ENCODE results near the gene RAF1. TPM values are rescaled to one million over a fixed set of nuclear protein-coding genes. Genes with fewer than 3 reads are reported as not detected.

Gene RAF1
- total RNA-seq (2022; extraction: Qiagen RNA extraction), result 56.8 to 65.8 TPM (median 62.4 TPM) in 5 replicates

DNA sequence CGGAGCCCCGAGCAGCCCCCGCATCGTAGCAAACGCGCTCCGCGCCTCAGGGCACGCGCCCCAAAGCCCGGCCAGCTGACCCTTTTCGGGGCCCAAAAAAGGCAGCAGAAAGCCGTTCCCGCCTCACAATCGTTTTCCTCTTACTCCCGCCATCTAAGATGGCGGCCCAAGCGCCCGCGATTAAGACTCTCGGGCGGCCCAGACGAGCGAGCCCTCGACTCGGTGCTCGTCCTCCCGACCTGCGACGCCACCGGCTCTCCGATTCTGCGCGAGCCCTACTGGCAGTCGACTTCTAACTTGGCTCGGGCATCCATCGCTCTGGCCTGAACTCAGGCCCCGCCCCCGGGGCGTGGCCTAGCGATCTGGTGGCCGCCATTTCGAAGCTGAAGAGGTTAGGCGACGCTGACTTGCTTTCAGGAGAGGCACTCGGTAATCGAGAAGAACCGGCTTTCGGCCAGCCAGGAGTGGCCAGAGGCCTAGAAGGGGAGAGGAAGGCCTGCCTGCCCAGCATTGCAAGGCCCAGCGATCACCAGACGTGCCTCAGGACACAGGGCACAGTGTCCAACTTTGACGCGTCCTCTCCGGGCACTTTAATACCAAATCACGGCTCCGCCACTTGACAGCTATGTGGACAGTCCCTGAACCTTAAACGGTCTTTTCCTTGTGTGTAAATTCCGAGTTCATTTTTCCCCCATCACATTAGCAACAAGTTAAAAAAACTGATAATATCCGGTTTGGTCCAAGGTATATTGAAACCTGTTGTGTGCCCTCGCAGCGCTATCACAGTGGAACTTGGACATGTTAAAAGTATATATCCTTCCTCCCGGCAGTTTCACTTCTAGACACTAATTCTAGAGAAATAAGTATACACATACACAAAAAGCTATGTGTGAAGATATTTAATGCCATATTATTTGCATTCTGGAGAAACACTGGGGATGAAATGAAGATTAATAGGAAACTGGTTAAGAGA lies at the start of gene RAF1:
TSS of gene RAF1 (minus strand) at position 182 of the 973 bp plus-strand sequence. CDS start 45,396 bp downstream, outside the sequence.

DNA sequence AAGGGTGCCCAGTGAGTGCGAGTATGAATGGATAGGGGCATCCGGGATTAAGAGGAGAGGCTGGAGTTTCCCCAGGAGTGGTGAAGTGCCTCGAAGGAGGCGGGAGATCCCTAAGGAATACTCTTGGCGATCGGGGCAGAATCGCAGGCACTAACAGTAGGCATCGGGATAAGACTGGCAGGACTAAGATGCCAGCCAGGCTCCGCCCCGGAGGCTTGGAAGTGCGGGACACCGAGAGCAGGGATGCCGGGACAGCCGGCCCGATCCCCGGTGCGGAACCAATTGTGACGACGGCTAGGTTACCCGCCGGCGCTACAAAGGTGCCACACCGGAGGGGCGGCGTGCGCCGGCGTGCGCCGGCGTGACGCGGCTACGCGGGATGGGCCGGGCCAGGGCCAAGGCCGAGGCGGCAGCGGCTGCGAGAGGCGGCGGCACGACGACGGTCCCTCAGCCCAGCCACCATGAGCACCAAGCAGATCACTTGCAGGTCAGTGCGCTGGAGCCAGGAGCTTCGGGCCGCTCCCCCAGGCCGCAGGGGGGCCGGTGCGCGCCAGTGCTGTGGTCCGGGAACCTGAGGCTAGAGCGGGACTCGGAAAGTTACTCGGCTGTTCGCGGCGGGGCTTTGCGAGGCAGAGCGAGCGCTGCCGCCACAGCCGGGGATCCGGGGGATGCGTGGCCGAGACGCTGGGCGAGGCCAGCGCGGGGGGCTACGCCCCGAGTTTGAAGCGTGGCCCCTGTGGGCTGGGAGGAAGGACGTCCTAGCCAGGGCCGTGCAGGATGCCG lies 107.0 kb downstream of the RAF1 start, which contains the start of gene MKRN2:
TSS of gene MKRN2 (plus strand) at position 398 of the 783 bp plus-strand sequence. CDS start at position 462, 64 bp downstream.

GRCh38 chr3:12545473-12545791 lies 118.5 kb downstream of the RAF1 start, which contains the start of gene MKRN2OS:
MKRN2OS (minus strand) TSS chr3:12545499; CDS start chr3:12545464, 35 bp downstream.

Other genes starting within 250 kb of the RAF1 start
- 17.1 to 21.2 TPM (median 19.8 TPM) in 5 replicates for gene TSEN2, start 179.6 kb downstream of the RAF1 start, total RNA-seq (2022; extraction: Qiagen RNA extraction)
- not detected in 5 replicates for gene MKRN2OS, start 118.6 kb downstream of the RAF1 start, total RNA-seq (2022; extraction: Qiagen RNA extraction)
- gene MKRN2, start 107.0 kb downstream of the RAF1 start, total RNA-seq (2022; extraction: Qiagen RNA extraction), result 24.3 to 27.7 TPM (median 26.7 TPM) in 5 replicates
- 0.18 to 0.51 TPM (median 0.30 TPM) in 4 of 5 replicates, not detected in the other for gene TMEM40, start 95.1 kb upstream of the RAF1 start, total RNA-seq (2022; extraction: Qiagen RNA extraction)
- gene CAND2, start 132.6 kb upstream of the RAF1 start, total RNA-seq (2022; extraction: Qiagen RNA extraction), result 0.21 to 0.47 TPM (median 0.39 TPM) in 5 replicates
- 2,252 to 2,726 TPM (median 2,282 TPM) in 5 replicates for gene RPL32, start 177.4 kb upstream of the RAF1 start, total RNA-seq (2022; extraction: Qiagen RNA extraction)